GM21723 (cell line): ENCODE data around the gene PTPRN.
"Not testable (repeated sequence)": the region's sequence is repeated elsewhere in the genome, so short reads cannot be mapped to it uniquely, and the experiment has no call there.

ENCODE experiments used
- ATAC-seq: cut with Tn5 transposase; IDR thresholded peaks from one replicate; pipeline ENCODE4 v1.9.1; 2021; ENCODE audit warnings: mild to moderate bottlenecking, moderate library complexity; ENCODE audit not compliant: unreplicated experiment

PTPRN gene

DNA sequence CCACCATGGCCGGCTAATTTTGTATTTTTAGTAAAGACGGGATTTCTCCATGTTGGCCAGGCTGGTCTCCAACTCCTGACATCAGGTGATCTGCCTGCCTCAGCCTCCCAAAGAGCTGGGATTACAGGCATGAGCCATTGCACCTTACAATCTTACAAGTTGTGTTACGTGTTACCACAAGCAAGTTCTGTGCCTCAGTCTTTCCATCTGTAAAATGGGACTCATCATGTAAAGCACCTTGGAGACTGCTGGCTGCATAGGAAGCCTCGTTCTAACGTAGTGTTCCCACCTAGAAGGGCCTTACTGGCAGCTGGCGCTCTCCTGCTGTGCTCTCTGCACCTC lies 20.0 kb downstream of the PTPRN start:
- ATAC-seq: no peak

- no peak for ATAC-seq
Observed at GRCh38 chr2:219287580-219288265, 21.5 kb downstream of the PTPRN start.

- not testable (repeated sequence) for ATAC-seq
Observed at GRCh38 chr2:219287116-219287440, 22.1 kb downstream of the PTPRN start.

DNA sequence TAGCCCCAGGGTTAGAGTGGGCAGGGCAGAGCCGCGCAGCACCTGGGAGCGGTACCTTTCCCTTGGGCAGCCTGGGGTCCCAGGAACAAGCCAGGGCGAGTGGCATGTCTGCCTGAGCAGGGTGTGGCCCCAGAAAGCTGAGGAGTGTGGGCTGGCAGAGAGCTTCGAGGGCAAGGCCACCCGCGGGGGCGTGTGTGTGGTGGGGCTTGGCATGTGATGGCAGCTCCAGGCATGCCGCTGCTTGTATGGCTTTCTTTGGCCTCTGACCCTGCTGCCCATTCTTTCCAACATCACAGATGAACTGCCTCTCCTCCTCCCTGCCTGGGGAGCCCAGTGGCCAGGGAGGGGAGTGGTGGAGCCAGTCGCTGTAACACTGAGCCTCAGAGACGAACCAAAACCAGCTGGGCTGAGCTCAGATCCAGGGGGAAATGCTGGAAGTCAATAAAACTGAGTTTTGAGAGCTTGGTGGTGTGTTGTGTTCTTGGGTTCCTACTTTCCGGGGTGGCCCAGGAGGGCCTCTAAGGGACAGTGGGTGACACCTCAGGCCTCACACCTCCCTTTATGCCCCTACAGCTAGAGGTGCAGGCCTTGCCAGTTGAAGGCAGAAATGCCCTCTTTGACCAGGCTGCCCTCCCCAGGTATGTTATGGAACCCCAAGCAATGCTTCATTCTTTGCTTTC lies 22.6 kb downstream of the PTPRN start:
- no peak for ATAC-seq

DNA sequence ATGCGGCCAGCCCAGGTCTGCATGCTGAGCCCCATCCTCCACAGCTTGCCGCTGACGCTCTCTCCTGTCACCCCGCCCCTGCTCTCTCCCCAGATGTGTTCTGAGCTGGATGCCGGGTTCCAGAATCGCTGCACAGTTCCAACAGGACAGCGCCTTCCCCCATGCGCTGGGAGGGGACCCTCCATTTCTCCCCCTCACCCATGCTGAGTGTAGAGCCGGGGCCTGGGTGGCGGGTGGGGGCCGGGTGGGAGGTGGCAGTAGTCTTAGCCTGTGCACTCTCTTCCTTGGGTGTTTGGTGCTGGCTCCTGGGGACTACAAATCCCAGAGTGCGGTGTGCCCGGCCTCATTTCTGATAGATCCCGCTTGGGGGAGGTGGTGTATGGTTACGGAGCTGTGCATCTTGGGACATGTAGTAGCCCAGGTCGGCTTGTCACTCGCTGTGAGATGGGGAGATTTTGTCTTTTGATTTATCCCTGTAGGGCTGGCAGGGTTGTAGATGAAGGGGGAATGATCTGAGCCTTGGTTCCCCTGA lies 23.2 kb downstream of the PTPRN start:
- no peak for ATAC-seq

- ATAC-seq: no peak
Observed at GRCh38 chr2:219285373-219285735, 23.8 kb downstream of the PTPRN start.

DNA sequence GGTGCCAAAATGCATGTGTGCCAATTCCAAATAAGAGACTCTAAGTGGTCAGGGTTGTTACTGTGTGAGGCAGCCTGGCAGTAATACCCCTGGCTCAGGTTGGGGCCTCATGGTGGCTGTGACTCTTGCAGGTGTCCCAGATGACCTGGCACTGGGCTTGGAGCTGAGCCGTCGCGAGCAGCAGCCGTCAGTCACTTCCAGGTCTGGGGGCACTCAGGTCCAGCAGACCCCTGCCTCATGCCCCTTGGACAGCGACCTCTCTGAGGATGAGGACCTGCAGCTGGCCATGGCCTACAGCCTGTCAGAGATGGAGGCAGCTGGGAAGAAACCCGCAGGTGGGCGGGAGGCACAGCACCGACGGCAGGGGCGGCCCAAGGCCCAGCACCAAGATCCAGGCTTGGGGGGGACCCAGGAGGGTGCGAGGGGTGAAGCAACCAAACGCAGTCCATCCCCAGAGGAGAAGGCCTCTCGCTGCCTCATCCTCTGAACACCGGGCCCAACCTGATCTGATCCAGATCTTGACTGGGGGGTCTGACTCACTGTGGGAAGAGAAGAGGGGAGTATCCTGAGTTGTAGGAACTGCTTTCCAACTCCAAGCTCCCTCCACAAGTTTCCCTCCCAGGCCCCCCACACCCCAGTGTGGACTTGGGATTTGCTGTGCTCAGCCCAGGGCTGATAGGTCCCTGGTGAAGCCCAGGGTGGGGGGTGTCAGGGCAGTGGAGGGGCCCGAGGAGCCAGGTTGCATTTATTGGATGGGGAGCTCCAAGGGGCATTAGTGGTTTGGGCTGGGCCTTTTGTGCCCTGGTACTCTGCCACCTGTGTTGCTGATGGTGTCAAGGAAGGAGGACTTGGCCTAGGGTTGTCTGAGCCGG lies 24.5 kb downstream of the PTPRN start:
- ATAC-seq: no peak

GRCh38 chr2:219282943-219283581 lies 26.1 kb downstream of the PTPRN start:
- no peak for ATAC-seq

DNA sequence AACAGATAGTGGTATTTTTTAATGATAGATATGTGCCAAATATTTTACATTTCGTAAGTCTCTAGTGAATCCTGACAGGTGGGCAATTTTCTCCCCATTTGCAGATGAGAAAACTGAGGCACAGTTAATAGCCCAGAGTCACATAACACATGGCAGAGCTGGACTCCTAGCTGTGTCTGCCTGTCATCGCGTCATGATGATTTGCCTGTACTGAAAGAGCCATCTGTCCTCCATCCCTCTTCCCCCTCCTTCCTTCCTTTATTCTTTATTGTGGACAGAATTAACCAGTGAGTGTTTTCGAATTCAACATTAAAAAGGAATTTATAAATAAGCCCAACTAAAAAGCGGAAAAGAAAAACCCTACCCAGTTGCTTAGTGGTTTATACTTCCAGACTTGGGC lies 26.8 kb downstream of the PTPRN start:
- ATAC-seq: no peak

GRCh38 chr2:219281588-219281987 lies 27.6 kb downstream of the PTPRN start:
- ATAC-seq: no peak

DNA sequence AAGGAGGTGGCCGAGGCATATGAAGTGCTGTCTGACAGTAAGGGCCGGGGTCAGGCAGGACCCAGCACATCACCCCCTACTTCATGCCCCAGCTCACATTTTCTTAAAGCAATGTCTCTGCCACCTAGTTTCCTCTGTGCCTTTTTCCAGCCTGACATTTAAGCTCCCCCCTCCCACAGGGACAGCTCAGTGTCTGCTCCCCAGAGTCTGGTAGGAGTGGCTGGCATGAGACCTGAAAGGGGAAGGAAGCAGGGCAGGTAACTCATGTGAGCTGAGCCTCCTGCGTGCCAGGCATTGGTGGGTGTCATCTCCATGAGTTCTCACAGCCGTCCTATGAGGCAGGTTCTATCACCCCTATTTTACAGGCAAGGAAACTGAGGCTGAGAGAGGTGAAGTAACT lies 28.6 kb downstream of the PTPRN start:
- no peak for ATAC-seq

GRCh38 chr2:219279916-219280516 lies 29.2 kb downstream of the PTPRN start:
- ATAC-seq: no peak

- peak; percentile 88 for ATAC-seq
Observed at GRCh38 chr2:219279151-219279915, 29.9 kb downstream of the PTPRN start, which contains the start of gene DNAJB2. Gene DNAJB2, plus strand, starts transcription at chr2:219279366. Its CDS starts 468 bp downstream, at chr2:219279834.

DNA sequence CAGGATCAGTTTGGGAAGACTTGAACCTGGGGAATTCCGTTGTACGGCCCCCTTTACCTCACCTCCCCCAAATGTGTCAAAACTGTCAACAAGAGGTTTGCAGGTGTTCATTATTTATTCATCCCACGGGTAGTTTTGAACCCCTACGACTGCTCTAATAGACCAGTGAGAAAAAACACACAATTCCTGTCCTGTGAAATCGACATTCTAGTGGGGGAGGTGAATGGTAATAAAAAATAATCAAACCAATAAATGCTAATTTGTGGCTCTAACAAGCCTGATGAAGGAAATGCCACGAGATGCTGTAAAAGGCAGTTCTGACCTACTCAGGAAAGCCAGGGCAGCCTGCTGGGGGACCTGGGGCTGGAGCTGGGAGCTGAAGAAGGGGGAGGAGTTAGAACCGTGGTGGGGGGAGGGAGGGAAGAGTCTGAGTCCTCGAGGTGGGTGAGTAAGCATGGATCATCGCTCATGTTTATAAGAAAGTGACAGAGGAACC lies 30.5 kb downstream of the PTPRN start:
- peak; percentile 5 for ATAC-seq

- ATAC-seq: peak; percentile 24
Observed at GRCh38 chr2:219277703-219278654, 31.2 kb downstream of the PTPRN start.

DNA sequence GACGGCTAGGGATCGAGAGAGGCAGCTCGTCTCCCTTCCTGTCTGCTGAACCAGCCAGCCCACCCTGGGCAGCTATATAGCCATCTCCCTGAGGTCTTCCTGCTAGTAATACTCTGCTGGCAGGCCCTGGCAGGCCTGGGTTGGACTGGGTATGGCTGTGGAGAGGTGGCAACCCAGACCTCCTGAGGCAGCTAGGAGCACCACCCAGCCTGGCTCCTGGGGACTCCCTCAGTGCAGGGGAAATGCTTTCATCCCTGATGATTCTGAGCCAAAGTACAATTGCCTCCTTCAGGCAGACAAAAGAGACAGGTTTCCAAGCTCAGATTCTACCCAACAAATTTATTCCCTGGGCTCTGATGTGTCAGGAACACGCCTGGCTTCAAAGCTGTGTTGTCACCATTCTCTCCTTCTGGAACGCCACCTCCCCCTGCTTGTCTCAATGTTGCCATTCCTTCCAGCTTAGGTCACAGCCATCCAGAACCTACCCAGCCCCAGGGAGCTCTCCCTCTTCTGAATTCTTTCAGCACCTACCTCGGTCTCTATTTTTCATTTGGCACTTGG lies 34.8 kb downstream of the PTPRN start:
- ATAC-seq: no peak

DNA sequence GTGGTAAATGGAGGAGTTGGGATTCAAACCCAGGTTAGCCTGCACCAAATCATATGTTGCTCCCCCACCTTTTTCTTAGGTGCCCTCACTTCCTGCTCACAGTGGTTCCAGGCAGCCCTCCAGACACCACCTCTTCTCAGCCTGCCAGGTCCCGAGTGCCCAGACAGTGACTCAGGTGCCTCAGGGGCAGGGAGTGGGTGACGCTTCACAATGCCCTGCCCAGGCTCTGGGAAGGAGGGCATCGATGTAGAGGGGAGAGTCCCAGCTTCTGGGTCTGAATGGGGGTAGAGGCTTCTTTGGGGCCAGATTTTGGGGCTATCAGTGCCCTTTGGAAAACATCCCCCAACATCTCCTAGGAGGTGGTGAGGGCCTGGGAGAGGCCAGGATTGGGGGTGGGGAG lies 35.3 kb downstream of the PTPRN start:
- no peak for ATAC-seq

GRCh38 chr2:219272995-219273394 lies 36.2 kb downstream of the PTPRN start:
- no peak for ATAC-seq
